Endothelial cell of umbilical vein (primary cell): ENCODE measurements around the gene SPATA2L. TPM values are rescaled to one million over a fixed set of nuclear protein-coding genes. Genes with fewer than 3 reads are reported as not detected.

ENCODE experiments used
- BruUV-seq: library from RNA; stranded (reverse); fragments of 400-500 nt; replicated peaks from 2 replicates; lab custom pipeline; 2021; lab: Mats Ljungman, UMichigan
- CTCF ChIA-PET: fragments of 300-600, 350-600 bp; sonication (Branson Sonifier 250); formaldehyde crosslinking; loops from one replicate; lab custom pipeline; 2021; ENCODE audit warnings: antibody characterized with exemption, inconsistent platforms; lab: Charles Lee
- POLR2A ChIA-PET: fragments of 300-600, 350-600 bp; sonication (Branson Sonifier 250); formaldehyde crosslinking; loops from one replicate; lab custom pipeline; 2021; ENCODE audit warnings: antibody characterized with exemption, inconsistent platforms; lab: Charles Lee
- DNase-seq: peaks from one replicate; pipeline ENCODE4 v3.0.0-alpha.2; 2011; ENCODE audit warnings: low read depth, low spot score
- FAIRE-seq: peaks from 2 replicates; lab custom pipeline; 2011; peaks lifted over from hg19 to GRCh38; lab: Jason Lieb, UNC
- H2AFZ ChIP-seq: 2 replicates; pipeline ENCODE4 v1.6.0; 2012; ENCODE audit warnings: low read depth, low read length, control low read depth, inconsistent platforms
- H3K27ac ChIP-seq: 2 replicates; pipeline ENCODE4 v1.5.1; 2011; ENCODE audit warnings: low read depth, mild to moderate bottlenecking, control low read depth, low read length, moderate library complexity; ENCODE audit not compliant: insufficient read depth
- H3K27me3 ChIP-seq, 2 experiments: 2 replicates each; pipeline versions ENCODE4 v1.6.0 to v1.6.1; 2011; ENCODE audit warnings: low read length in 2 of 2, mixed read lengths in 1 of 2; ENCODE audit not compliant: control insufficient read depth in 2 of 2, insufficient read depth in 2 of 2
- H3K36me3 ChIP-seq, 2 experiments: 2 replicates in 1 of 2; 3 replicates in 1 of 2; pipeline ENCODE4 v1.5.1; 2011; ENCODE audit warnings: low read length in 2 of 2, mild to moderate bottlenecking in 1 of 2, moderate library complexity in 1 of 2; ENCODE audit not compliant: control insufficient read depth in 2 of 2, insufficient read depth in 2 of 2; ENCODE audit errors: extremely low read depth in 1 of 2
- H3K4me1 ChIP-seq: 3 replicates; pipeline ENCODE4 v1.5.1; 2011; ENCODE audit warnings: mild to moderate bottlenecking, low read length; ENCODE audit not compliant: control insufficient read depth, insufficient read depth; ENCODE audit errors: extremely low read depth
- H3K4me2 ChIP-seq: 2 replicates; pipeline ENCODE4 v1.6.1; 2011; ENCODE audit warnings: low read length, control low read depth, mixed read lengths; ENCODE audit not compliant: insufficient read depth
- H3K4me3 ChIP-seq, 3 experiments: fragments of 200-600 bp in 1 of 3; sonication (generic), shearing (Covaris generic) in 1 of 3; replicated peaks in 1 of 3; 2 replicates each; pipeline ENCODE4 v1.5.1; 2011 to 2016; ENCODE audit warnings: control low read depth in 3 of 3, low read length in 3 of 3, mild to moderate bottlenecking in 2 of 3, inconsistent platforms in 1 of 3, low read depth in 1 of 3, moderate library complexity in 1 of 3; ENCODE audit not compliant: insufficient read depth in 1 of 3
- H3K79me2 ChIP-seq: 2 replicates; pipeline ENCODE4 v1.6.0; 2012; ENCODE audit warnings: low read length, inconsistent platforms; ENCODE audit not compliant: control insufficient read depth, insufficient read depth
- H3K9ac ChIP-seq: replicated peaks from 2 replicates; pipeline ENCODE3; 2011; ENCODE audit warnings: low read length, control low read depth; ENCODE audit not compliant: insufficient read depth; ENCODE audit errors: extremely low read depth
- H3K9me1 ChIP-seq: replicated peaks from 3 replicates; pipeline ENCODE4 v1.6.0; 2011; ENCODE audit warnings: mild to moderate bottlenecking, low read length; ENCODE audit not compliant: control insufficient read depth, insufficient read depth; ENCODE audit errors: extremely low read depth
- H3K9me3 ChIP-seq: replicated peaks from 2 replicates; pipeline ENCODE4 v1.5.1; 2012; ENCODE audit warnings: low read length, inconsistent platforms; ENCODE audit not compliant: control insufficient read depth, insufficient read depth
- H4K20me1 ChIP-seq: replicated peaks from 2 replicates; pipeline ENCODE3; 2011; ENCODE audit warnings: mild to moderate bottlenecking, low read length; ENCODE audit not compliant: control insufficient read depth, insufficient read depth; ENCODE audit errors: extremely low read depth
- CTCF ChIP-seq, 2 donors: IDR thresholded peaks; 1 replicate in 1 of 2; 2 replicates in 1 of 2; pipeline ENCODE4 v1.5.1; 2011; ENCODE audit warnings: low read length in 2 of 2, mild to moderate bottlenecking in 2 of 2, moderate library complexity in 2 of 2, control low read depth in 1 of 2, inconsistent platforms in 1 of 2, low read depth in 1 of 2; ENCODE audit not compliant: insufficient read depth in 1 of 2; ENCODE audit errors: extremely low read depth in 1 of 2
- EZH2 ChIP-seq: IDR thresholded peaks from 2 replicates; pipeline ENCODE4 v1.6.1; 2012; ENCODE audit warnings: borderline replicate concordance, low read depth, mild to moderate bottlenecking, moderate library complexity, low read length, inconsistent platforms; ENCODE audit not compliant: severe bottlenecking
- FOS ChIP-seq: IDR thresholded peaks from 2 replicates; pipeline ENCODE4 v1.6.1; 2011; ENCODE audit warnings: mild to moderate bottlenecking, low read length, moderate library complexity, borderline replicate concordance; ENCODE audit not compliant: insufficient read depth
- GATA2 ChIP-seq: IDR thresholded peaks from 2 replicates; pipeline ENCODE4 v1.7.0; 2011; ENCODE audit warnings: low read depth, mild to moderate bottlenecking, moderate library complexity, mixed read lengths, low read length; ENCODE audit not compliant: insufficient read length, insufficient read depth
- JUN ChIP-seq: IDR thresholded peaks from 2 replicates; pipeline ENCODE4 v1.6.1; 2011; ENCODE audit warnings: borderline replicate concordance, low read depth; ENCODE audit not compliant: insufficient read length, insufficient read depth
- MAX ChIP-seq: IDR thresholded peaks from 2 replicates; pipeline ENCODE4 v1.6.1; 2011; ENCODE audit not compliant: insufficient read depth, insufficient read length
- MYC ChIP-seq: IDR thresholded peaks from one replicate; pipeline ENCODE4 v1.6.1; 2011; ENCODE audit warnings: mild to moderate bottlenecking, low read depth, low read length
- POLR2A ChIP-seq: IDR thresholded peaks from 2 replicates; pipeline ENCODE4 v1.6.1; 2012; ENCODE audit warnings: low read depth, mild to moderate bottlenecking, control low read depth, low read length
- POLR2AphosphoS5 ChIP-seq: IDR thresholded peaks from 2 replicates; pipeline ENCODE4 v1.6.1; 2012; ENCODE audit warnings: low read depth, mild to moderate bottlenecking, control low read depth, low read length, moderate library complexity; ENCODE audit not compliant: insufficient read depth
- dilution Hi-C: fragments of 300-500 bp; cut with MboI; formaldehyde crosslinking; loops from one replicate; pipeline ENCODE4 v1.15.0; 2019; ENCODE audit warnings: low sequenced_read_pairs; ENCODE audit not compliant: extremely low pct_ligation_motif_present
- intact Hi-C: fragments of 100-400 bp; cut with micrococcal nuclease; formaldehyde crosslinking; loops from one replicate; pipeline ENCODE4 v1.10.0; 2022
- polyA plus RNA-seq, 4 experiments: library from polyadenylated mRNA; depleted of rRNA in 3 of 4; stranded (reverse) in 3 of 4; unstranded in 1 of 4; fragments of >200 nt; gene quantifications; 2 replicates each; pipeline versions ENCODE4 v1.2.1 to v1.2.3, GENCODE V29; 2011 to 2012; ENCODE audit warnings: missing spikeins in 1 of 4
- total RNA-seq: library from RNA; stranded (reverse); gene quantifications from 2 replicates; pipeline ENCODE4 v1.2.3, GENCODE V29; 2021

The SPATA2L gene
- total and polyA plus RNA-seq, 2 donors (not counting 3 experiments of a cell fraction or from before 2014, with no cell fraction given) = 7.3 to 7.4 TPM

- Histone ChIP-seq H3K4me1 (no peaks in the 10 kb centered on the region), H3K9ac (no peak overlapping the region), H3K79me2 (no peaks in the 10 kb centered on the region), H4K20me1 (no peaks in the 10 kb centered on the region), H3K4me2 (no peak overlapping the region), H3K27me3 (no peaks in the 10 kb centered on the region), H3K36me3 (no peaks in the 10 kb centered on the region), H2AFZ (no peak overlapping the region), H3K9me3 (no peaks in the 10 kb centered on the region), H3K27ac (no peak overlapping the region), H3K4me3 (no peak overlapping the region), H3K9me1 (no peaks in the 10 kb centered on the region)
- no peak for TF ChIP-seq CTCF (IDR thresholded peaks at IDR 0.05; ENCODE audit: extremely low read depth in 1 of 2, insufficient read depth in 1 of 2, low read depth in 1 of 2, low read length in 2 of 2)
- TF ChIP-seq POLR2AphosphoS5 = no peak
- TF ChIP-seq GATA2 = no peak
- no peak for TF ChIP-seq MYC
- no peak for TF ChIP-seq MAX
- no peak for TF ChIP-seq POLR2A
- TF ChIP-seq FOS = no peak
- no peak for TF ChIP-seq EZH2
- no peak for TF ChIP-seq JUN
- CTCF ChIA-PET = interaction anchor here (0.6 to 6.4 kb wide), 36 partner anchors 8 to 212 kb away, joined by 3 to 119 read pairs (median 5); partner anchors contain the start of genes CDK10, FANCA, MC1R and TCF25
- no TSS peak for BruUV-seq
- POLR2A ChIA-PET = interaction anchor here (0.6 to 0.7 kb wide), 2 partner anchors 8 to 19 kb away, joined by 3 read pairs; no protein-coding TSS in a partner anchor
- dilution Hi-C loops = no loop called here
- intact Hi-C loops = loop anchor here (1.0 to 2.0 kb wide), 3 partner anchors 14 to 155 kb away; partner anchors contain the start of genes VPS9D1 and ZNF276
- DNase-seq = no peak
- FAIRE-seq = no peak
Measured at GRCh38 chr16:89706518-89707260, 5.2 kb upstream of the SPATA2L start.
